A549 (cell line): ENCODE measurements around the gene SRM. TPM values are rescaled to one million over a fixed set of nuclear protein-coding genes. Genes with fewer than 3 reads are reported as not detected.
A peak's percentile ranks its signal among the peaks of the same experiment; 100 is the strongest.

Source experiments
- ATAC-seq, 2 experiments: fragments of 200-7000 bp in 1 of 2; fragments of >200 bp in 1 of 2; cut with Nextera tagmentation in 1 of 2; cut with Tn5 transposase in 1 of 2; 3 replicates each; pipeline versions ENCODE4 v1.8.0 to v1.9.1; 2018 to 2020; ENCODE audit warnings: mild to moderate bottlenecking in 1 of 2, moderate library complexity in 1 of 2
- CTCF ChIA-PET: fragments of 300-600 bp; sonication (Branson Sonifier 250); formaldehyde crosslinking; extraction: SDS; loops from one replicate; lab custom pipeline; 2021; ENCODE audit warnings: antibody characterized with exemption, inconsistent platforms; lab: Yijun Ruan, JAX
- POLR2A ChIA-PET: fragments of 350-600 bp; formaldehyde crosslinking; extraction: SDS; loops from one replicate; lab custom pipeline; 2021; ENCODE audit warnings: antibody characterized with exemption, inconsistent platforms; lab: Yijun Ruan, JAX
- DNase-seq, 2 experiments: peaks; one replicate each; pipeline versions ENCODE4 v3.0.0 to v3.0.0-alpha.2; 2011 to 2016; ENCODE audit warnings: low read depth in 1 of 2, low spot score in 1 of 2
- FAIRE-seq: peaks from 2 replicates; lab custom pipeline; 2011; peaks lifted over from hg19 to GRCh38; lab: Jason Lieb, UNC
- H3K27ac ChIP-seq, 2 experiments: fragments of >200 bp; sonication (Bioruptor Twin); formaldehyde crosslinking; 3 replicates each; pipeline ENCODE4 v1.5.1; 2016 to 2017
- H3K4me1 ChIP-seq: fragments of >200 bp; sonication (Bioruptor Twin); formaldehyde crosslinking; 3 replicates; pipeline ENCODE4 v1.6.1; 2016
- H3K4me2 ChIP-seq: fragments of >200 bp; sonication (Bioruptor Twin); formaldehyde crosslinking; 3 replicates; pipeline ENCODE4 v1.6.1; 2016
- H3K4me3 ChIP-seq: fragments of >200 bp; sonication (Bioruptor Twin); formaldehyde crosslinking; 3 replicates; pipeline ENCODE4 v1.5.1; 2016
- H3K9me3 ChIP-seq: fragments of >200 bp; sonication (Bioruptor Twin); formaldehyde crosslinking; 3 replicates; pipeline ENCODE4 v1.6.1; 2016
- CEBPB ChIP-seq, 2 experiments: fragments of >200 bp in 1 of 2; sonication (Bioruptor Twin) in 1 of 2; formaldehyde crosslinking in 1 of 2; IDR thresholded peaks; 2 replicates each; pipeline ENCODE4 v1.6.1; 2012 to 2016
- CHD2 ChIP-seq: fragments of 150-350 bp; IDR thresholded peaks from 2 replicates; pipeline ENCODE4 v1.6.1; 2014; ENCODE audit warnings: low read length; ENCODE audit not compliant: partially characterized antibody
- E2F6 ChIP-seq: IDR thresholded peaks from 2 replicates; pipeline ENCODE4 v1.6.1; 2012; ENCODE audit warnings: low read depth, borderline replicate concordance
- EHF ChIP-seq: fragments of 250-450 bp; sonication (Bioruptor Pico); IDR thresholded peaks from 2 replicates; pipeline ENCODE4 v1.5.0; 2020; ENCODE audit warnings: mild to moderate bottlenecking
- EP300 ChIP-seq, 2 experiments: fragments of >200 bp; sonication (Bioruptor Twin); formaldehyde crosslinking; IDR thresholded peaks; 2 replicates in 1 of 2; 3 replicates in 1 of 2; pipeline ENCODE4 v1.6.1; 2016 to 2017
- FOXS1 ChIP-seq: fragments of 250-450 bp; sonication (Bioruptor Pico); IDR thresholded peaks from 2 replicates; pipeline ENCODE4 v1.5.0; 2020; ENCODE audit warnings: mild to moderate bottlenecking, moderate library complexity
- HDAC2 ChIP-seq: fragments of 200-600 bp; sonication (generic); IDR thresholded peaks from 2 replicates; pipeline ENCODE4 v1.6.1; 2016
- HES2 ChIP-seq: fragments of >200 bp; sonication (Bioruptor Twin); formaldehyde crosslinking; IDR thresholded peaks from 2 replicates; pipeline ENCODE4 v1.6.1; 2016
- HMGXB4 ChIP-seq: fragments of 250-450 bp; sonication (Bioruptor Pico); IDR thresholded peaks from 2 replicates; pipeline ENCODE4 v1.5.0; 2021; ENCODE audit warnings: mild to moderate bottlenecking, moderate library complexity, borderline replicate concordance
- HOXB13 ChIP-seq: fragments of 250-450 bp; sonication (Bioruptor Pico); IDR thresholded peaks from 2 replicates; pipeline ENCODE4 v1.5.0; 2020; ENCODE audit warnings: low read depth, mild to moderate bottlenecking, moderate library complexity
- JUN ChIP-seq, 2 experiments: fragments of >200 bp; sonication (Bioruptor Twin); formaldehyde crosslinking; IDR thresholded peaks; 2 replicates in 1 of 2; 3 replicates in 1 of 2; pipeline ENCODE4 v1.6.1; 2016 to 2017
- KDM1A ChIP-seq: fragments of 200-600 bp; sonication (generic); IDR thresholded peaks from 2 replicates; pipeline ENCODE4 v1.6.1; 2016; ENCODE audit warnings: low read depth, mild to moderate bottlenecking
- KDM5A ChIP-seq: fragments of 200-600 bp; sonication (generic); IDR thresholded peaks from 2 replicates; pipeline ENCODE4 v1.6.1; 2016; ENCODE audit warnings: antibody characterized with exemption, mild to moderate bottlenecking
- MAZ ChIP-seq: fragments of 150-350 bp; IDR thresholded peaks from 2 replicates; pipeline ENCODE4 v1.6.1; 2014; ENCODE audit warnings: antibody characterized with exemption, low read depth, low read length, borderline replicate concordance
- MYC ChIP-seq: IDR thresholded peaks from 2 replicates; pipeline ENCODE4 v1.6.1; 2012; ENCODE audit warnings: mild to moderate bottlenecking, inconsistent platforms, low read length, improper control_type of control experiment, borderline replicate concordance
- NFE2L2 ChIP-seq: fragments of 150-350 bp; conservative IDR thresholded peaks from 2 replicates; pipeline ENCODE4 v1.6.1; 2014; ENCODE audit warnings: low read length
- PHF8 ChIP-seq: fragments of 200-600 bp; sonication (generic); IDR thresholded peaks from 2 replicates; pipeline ENCODE4 v1.6.1; 2016; ENCODE audit warnings: low read depth, mild to moderate bottlenecking, antibody characterized with exemption, moderate library complexity, borderline replicate concordance
- POLR2A ChIP-seq: IDR thresholded peaks from 2 replicates; pipeline ENCODE4 v1.6.1; 2012; ENCODE audit warnings: mild to moderate bottlenecking, low read length
- POLR2AphosphoS2 ChIP-seq: conservative IDR thresholded peaks from 2 replicates; pipeline ENCODE4 v1.6.1; 2012; ENCODE audit warnings: low read length, improper control_type of control experiment, inconsistent platforms
- RARB ChIP-seq: fragments of 250-450 bp; sonication (Bioruptor Pico); IDR thresholded peaks from 2 replicates; pipeline ENCODE4 v1.8.0; 2021; ENCODE audit warnings: mild to moderate bottlenecking, moderate library complexity
- RCOR1 ChIP-seq: fragments of 150-350 bp; IDR thresholded peaks from 2 replicates; pipeline ENCODE4 v1.6.1; 2014; ENCODE audit warnings: antibody characterized with exemption, low read length, low read depth
- REST ChIP-seq: fragments of 200-600 bp; sonication (generic); IDR thresholded peaks from 2 replicates; pipeline ENCODE4 v1.6.1; 2016; ENCODE audit warnings: antibody characterized with exemption, mild to moderate bottlenecking, moderate library complexity
- SREBF2 ChIP-seq: fragments of 450-650 bp; IDR thresholded peaks from 2 replicates; pipeline ENCODE4 v1.6.1; 2014; ENCODE audit warnings: mild to moderate bottlenecking, moderate library complexity
- TP53 ChIP-seq: fragments of 250-450 bp; sonication (Bioruptor Pico); IDR thresholded peaks from 2 replicates; pipeline ENCODE4 v1.5.0; 2021; ENCODE audit warnings: mild to moderate bottlenecking, moderate library complexity
- USF2 ChIP-seq: fragments of 450-650 bp; IDR thresholded peaks from 2 replicates; pipeline ENCODE4 v1.6.1; 2014; ENCODE audit warnings: antibody characterized with exemption
- ZC3H11A ChIP-seq: fragments of 450-650 bp; IDR thresholded peaks from 2 replicates; pipeline ENCODE4 v1.6.1; 2014; ENCODE audit warnings: antibody characterized with exemption, mild to moderate bottlenecking
- ZFP36 ChIP-seq: fragments of 450-650 bp; IDR thresholded peaks from 2 replicates; pipeline ENCODE4 v1.6.1; 2014; ENCODE audit warnings: borderline replicate concordance; ENCODE audit not compliant: partially characterized antibody
- ZNF302 ChIP-seq: fragments of 250-450 bp; sonication (Bioruptor Pico); IDR thresholded peaks from 2 replicates; pipeline ENCODE4 v1.9.0; 2021; ENCODE audit warnings: inconsistent platforms, mild to moderate bottlenecking, moderate library complexity
- ZSCAN20 ChIP-seq: fragments of 250-450 bp; sonication (Bioruptor Pico); IDR thresholded peaks from 2 replicates; pipeline ENCODE4 v1.8.0; 2022; ENCODE audit warnings: mild to moderate bottlenecking, moderate library complexity
- WGBS: methylation state at CpG from one replicate; pipeline ENCODE4 v1.1.6; 2017; ENCODE audit errors: missing lambda C conversion rate; 5-methylcytosine and 5-hydroxymethylcytosine counted together
- polyA plus RNA-seq, 4 experiments: library from polyadenylated mRNA; depleted of rRNA in 3 of 4; stranded (reverse); fragments of >200 nt; fragmentation: RNase III in 1 of 4; extraction: RNeasy Plus Mini Kit Qiagen cat#74134 plus additional on column Dnase treatment in 1 of 4; gene quantifications; 2 replicates in 3 of 4; 3 replicates in 1 of 4; pipeline ENCODE4 v1.2.3, GENCODE V29; 2011 to 2017

Gene SRM
- polyA plus RNA-seq, 2 of the 4 experiments (the other 2 are of a cell fraction), result 30.8 to 87.8 TPM

- TF ChIP-seq HOXB13 (no peak), MAZ (no peak), NFE2L2 (no peak), MYC (0 out of 2 replicates have a peak, but pooled peaks have one; percentile 23), USF2 (no peak), TP53 (CRISPR knock-in tag) (no peak)
- POLR2A ChIA-PET, result interaction anchor here (0.7 to 1.5 kb wide), 7 partner anchors 9 to 172 kb away, joined by 3 to 5 read pairs (median 3); no protein-coding TSS in a partner anchor
- no peak for FAIRE-seq
These were observed 40.3 kb upstream of the SRM start for GRCh38 chr1:11100149-11100493.

GRCh38 chr1:11099310-11100148 is 39.7 kb upstream of the SRM start, which contains the start of gene EXOSC10:
TSS of gene EXOSC10 (minus strand) at chr1:11099869. CDS start at chr1:11099831, 38 bp downstream.
- ATAC-seq (peak; percentile 97), FAIRE-seq (no peak), DNase-seq (peak; percentile 84 to 88)
- peaks cover 8% of the 10 kb centered on the region; the same call in 2 of the 3 replicates for H3K4me1 ChIP-seq
- POLR2A ChIA-PET, result interaction anchor here (0.7 to 1.5 kb wide), 9 partner anchors 10 to 173 kb away, joined by 3 to 5 read pairs (median 3); partner anchors contain the start of gene MTOR
- peak within 1 kb of the TSS; percentile 96 for H3K4me2 ChIP-seq
- 2% methylated on average over 17 of the region's 78 CpGs for WGBS
- peak within 1 kb of the TSS; percentile 93 to 100 for H3K27ac ChIP-seq
- H3K9me3 ChIP-seq, result no peaks in the 10 kb centered on the region
- peak within 1 kb of the TSS; percentile 88 for H3K4me3 ChIP-seq
- CTCF ChIA-PET, result interaction anchor here (2.9 kb wide), 1 partner anchor 62 kb away, joined by 16 read pairs; no protein-coding TSS in a partner anchor
- no peak for TF ChIP-seq ZFP36
- no peak for TF ChIP-seq HES2
- no peak for TF ChIP-seq ZC3H11A
- TF ChIP-seq PHF8, result peak; percentile 74
- no peak for TF ChIP-seq HDAC2
- TF ChIP-seq ZNF302 (CRISPR knock-in tag), result no peak
- no peak for TF ChIP-seq EHF
- no peak for TF ChIP-seq ZSCAN20 (CRISPR knock-in tag)
- TF ChIP-seq REST, result peak; percentile 70
- peak; percentile 93 for TF ChIP-seq KDM5A
- TF ChIP-seq HMGXB4 (CRISPR knock-in tag), result no peak
- peak in 1 of 2 experiments; percentile 72; a peak in 1 of 5 replicates for TF ChIP-seq JUN (IDR thresholded peaks at IDR 0.05)
- peak; percentile 85 for TF ChIP-seq CHD2
- no peak for TF ChIP-seq RARB (CRISPR knock-in tag)
- no peak for TF ChIP-seq RCOR1
- TF ChIP-seq POLR2AphosphoS2, result no peak
- no peak for TF ChIP-seq E2F6
- TF ChIP-seq MYC, result no peak
- TF ChIP-seq NFE2L2, result no peak
- TF ChIP-seq FOXS1 (CRISPR knock-in tag), result no peak
- TF ChIP-seq SREBF2, result no peak
- TF ChIP-seq MAZ, result no peak
- TF ChIP-seq EP300 (IDR thresholded peaks at IDR 0.05), result no peak
- no peak for TF ChIP-seq KDM1A
- TF ChIP-seq CEBPB (IDR thresholded peaks at IDR 0.05), result no peak
- peak; percentile 40 for TF ChIP-seq POLR2A

More at GRCh38 chr1:11100149-11100493, 40.3 kb upstream of the SRM start:
- no peaks in the 10 kb centered on the region for H3K9me3 ChIP-seq
- peak overlapping the region; percentile 96 for H3K4me2 ChIP-seq
- peak overlapping the region; percentile 88 for H3K4me3 ChIP-seq
- DNase-seq (no peak), ATAC-seq (no peak)
- CTCF ChIA-PET, result interaction anchor here (2.9 kb wide), 1 partner anchor 63 kb away, joined by 16 read pairs; no protein-coding TSS in a partner anchor
- peak overlapping the region; percentile 93 to 100 for H3K27ac ChIP-seq
- 58% methylated on average over 13 of the region's 13 CpGs for WGBS
- H3K4me1 ChIP-seq, result peaks cover 8% of the 10 kb centered on the region; the same call in 2 of the 3 replicates
